ENCODE data around the gene ARV1. TPM values are rescaled to one million over a fixed set of nuclear protein-coding genes. Genes with fewer than 3 reads are reported as not detected.

Gene ARV1
- polyA plus RNA-seq, 1 experiment, result 14.1 TPM

- no peak overlapping the region for H3K4me3 ChIP-seq (ENCODE audit: low read depth, low read length)
- POLR2A ChIA-PET, result no interaction called here
- DNase-seq (ENCODE audit: low read depth), result no peak
- TF ChIP-seq CTCF (IDR thresholded peaks at IDR 0.05; ENCODE audit: insufficient read depth, low read depth, low read length), result no peak
- H3K27me3 ChIP-seq (ENCODE audit: control insufficient read depth, insufficient read depth, low read length), result no peaks in the 10 kb centered on the region
- H3K36me3 ChIP-seq (ENCODE audit: control insufficient read depth, insufficient read depth, low read length), result no peaks in the 10 kb centered on the region
- CTCF ChIA-PET, result no interaction called here
Measured at GRCh38 chr1:230975636-230976035, 3.3 kb upstream of the ARV1 start.

- CTCF ChIA-PET, result interaction anchor here (1.3 to 1.5 kb wide), 2 partner anchors 14 to 54 kb away, joined by 3 to 4 read pairs; no protein-coding TSS in a partner anchor
Measured at GRCh38 chr1:230976360-230976759, 2.5 kb upstream of the ARV1 start.

GRCh38 chr1:230976825-230977747 lies 1.8 kb upstream of the ARV1 start:
- no peak for DNase-seq (ENCODE audit: low read depth)
- Histone ChIP-seq H3K36me3 (ENCODE audit: control insufficient read depth, insufficient read depth, low read length) (no peaks in the 10 kb centered on the region), H3K27me3 (ENCODE audit: control insufficient read depth, insufficient read depth, low read length) (no peaks in the 10 kb centered on the region), H3K4me3 (ENCODE audit: low read depth, low read length) (no peak overlapping the region)
- POLR2A ChIA-PET, result no interaction called here
- TF ChIP-seq CTCF (IDR thresholded peaks at IDR 0.05; ENCODE audit: insufficient read depth, low read depth, low read length), result no peak
- CTCF ChIA-PET, result interaction anchor here (1.3 to 1.5 kb wide), 2 partner anchors 13 to 55 kb away, joined by 3 to 4 read pairs; no protein-coding TSS in a partner anchor

More at GRCh38 chr1:230976360-230976759, 2.5 kb upstream of the ARV1 start:
- no peak for DNase-seq (ENCODE audit: low read depth)
- Histone ChIP-seq H3K4me3 (ENCODE audit: low read depth, low read length) (no peak overlapping the region), H3K27me3 (ENCODE audit: control insufficient read depth, insufficient read depth, low read length) (no peaks in the 10 kb centered on the region), H3K36me3 (ENCODE audit: control insufficient read depth, insufficient read depth, low read length) (no peaks in the 10 kb centered on the region)
- POLR2A ChIA-PET, result no interaction called here
- no peak for TF ChIP-seq CTCF (IDR thresholded peaks at IDR 0.05; ENCODE audit: insufficient read depth, low read depth, low read length)

- no peaks in the 10 kb centered on the region for H3K36me3 ChIP-seq (ENCODE audit: control insufficient read depth, insufficient read depth, low read length)
- ChIA-PET CTCF (interaction anchor here (1.5 kb wide), 1 partner anchor 12 kb away, joined by 4 read pairs; no protein-coding TSS in a partner anchor), POLR2A (interaction anchor here (0.5 to 0.6 kb wide), 2 partner anchors 13 to 122 kb away, joined by 3 to 12 read pairs; no protein-coding TSS in a partner anchor)
- H3K4me3 ChIP-seq (ENCODE audit: low read depth, low read length), result peak overlapping the region; percentile 79
- TF ChIP-seq CTCF (IDR thresholded peaks at IDR 0.05; ENCODE audit: insufficient read depth, low read depth, low read length), result no peak
- H3K27me3 ChIP-seq (ENCODE audit: control insufficient read depth, insufficient read depth, low read length), result no peaks in the 10 kb centered on the region
- DNase-seq (ENCODE audit: low read depth), result no peak
Measured at GRCh38 chr1:230977761-230978490, 968 bp upstream of the ARV1 start.

GRCh38 chr1:230979389-230979716 lies 459 bp downstream of the ARV1 start:
- POLR2A ChIA-PET, result no interaction called here

More at GRCh38 chr1:230979389-230979716, 459 bp downstream of the ARV1 start:
- no peak for TF ChIP-seq CTCF (IDR thresholded peaks at IDR 0.05; ENCODE audit: insufficient read depth, low read depth, low read length)
- DNase-seq (ENCODE audit: low read depth), result no peak
- CTCF ChIA-PET, result no interaction called here
- peak overlapping the region; percentile 79 for H3K4me3 ChIP-seq (ENCODE audit: low read depth, low read length)
- H3K36me3 ChIP-seq (ENCODE audit: control insufficient read depth, insufficient read depth, low read length), result no peaks in the 10 kb centered on the region
- H3K27me3 ChIP-seq (ENCODE audit: control insufficient read depth, insufficient read depth, low read length), result no peaks in the 10 kb centered on the region

Data from BJ (cell line).